K562 (cell line): ENCODE measurements around the gene HADHA. TPM values are rescaled to one million over a fixed set of nuclear protein-coding genes. Genes with fewer than 3 reads are reported as not detected.
A peak's percentile ranks its signal among the peaks of the same experiment; 100 is the strongest.

Experiments used
- ATAC-seq: fragments of 200-7000 bp; cut with Tn5 transposase; 3 replicates; pipeline ENCODE4 v1.9.1; 2020; ENCODE audit warnings: moderate library complexity
- BruUV-seq: library from RNA; stranded (reverse); fragments of 400-500 nt; replicated peaks from 2 replicates; lab custom pipeline; 2021; lab: Mats Ljungman, UMichigan
- CTCF ChIA-PET: fragments of 300-600 bp; formaldehyde crosslinking; extraction: SDS; loops from one replicate; lab custom pipeline; 2021; ENCODE audit warnings: low intra/inter-chr PET ratio; lab: Yijun Ruan, JAX
- POLR2A ChIA-PET: fragments of 300-600, 350-650 bp; sonication (Branson Sonifier 250); formaldehyde crosslinking; extraction: SDS; loops from one replicate; lab custom pipeline; 2021; ENCODE audit warnings: antibody characterized with exemption, inconsistent platforms; lab: Yijun Ruan, JAX
- DNase-seq, 4 experiments: peaks; one replicate each; pipeline versions ENCODE4 v3.0.0 to v3.0.0-alpha.2; 2011 to 2018; ENCODE audit warnings: low spot score in 3 of 4, mixed read lengths in 3 of 4; ENCODE audit errors: extremely low read depth in 1 of 4
- FAIRE-seq: peaks from 2 replicates; lab custom pipeline; 2011; peaks lifted over from hg19 to GRCh38; lab: Jason Lieb, UNC
- H2AFZ ChIP-seq: 2 replicates; pipeline ENCODE4 v1.6.0; 2011; ENCODE audit warnings: low read depth, low read length, control low read depth, inconsistent platforms
- H3K27ac ChIP-seq: fragments of 200-600 bp; 3 replicates; pipeline ENCODE4 v1.8.0; 2011; ENCODE audit warnings: low read depth, mild to moderate bottlenecking, control low read depth, inconsistent platforms, low read length, moderate library complexity, mixed read lengths; ENCODE audit errors: extremely low read depth
- H3K27me3 ChIP-seq, 2 experiments: fragments of 300-600 bp in 1 of 2; 2 replicates in 1 of 2; 3 replicates in 1 of 2; pipeline versions ENCODE4 v1.6.0 to v1.8.0; 2011; ENCODE audit warnings: inconsistent platforms in 2 of 2, low read length in 2 of 2, mild to moderate bottlenecking in 1 of 2, mixed read lengths in 1 of 2, moderate library complexity in 1 of 2; ENCODE audit not compliant: control insufficient read depth in 2 of 2, insufficient read depth in 2 of 2
- H3K36me3 ChIP-seq: fragments of 300-600 bp; 3 replicates; pipeline ENCODE4 v1.8.0; 2011; ENCODE audit warnings: mild to moderate bottlenecking, low read length, inconsistent platforms; ENCODE audit not compliant: control insufficient read depth, insufficient read depth
- H3K4me1 ChIP-seq, 2 experiments: fragments of 200-600 bp in 1 of 2; replicated peaks in 1 of 2; 2 replicates in 1 of 2; 3 replicates in 1 of 2; pipeline versions ENCODE4 v1.5.1 to v1.8.0; 2011; ENCODE audit warnings: inconsistent platforms in 2 of 2, low read length in 2 of 2, mild to moderate bottlenecking in 1 of 2, mixed read lengths in 1 of 2, moderate library complexity in 1 of 2; ENCODE audit not compliant: control insufficient read depth in 2 of 2, insufficient read depth in 2 of 2
- H3K4me2 ChIP-seq: 2 replicates; pipeline ENCODE4 v1.6.1; 2011; ENCODE audit warnings: low read length, control low read depth, inconsistent platforms, mixed read lengths; ENCODE audit not compliant: insufficient read depth
- H3K4me3 ChIP-seq: fragments of 200-600 bp; sonication (generic), shearing (Covaris generic); 2 replicates; pipeline ENCODE4 v1.5.1; 2016; ENCODE audit warnings: control low read depth, inconsistent platforms
- H3K79me2 ChIP-seq: fragments of 200-600 bp; 3 replicates; pipeline ENCODE4 v1.8.0; 2011; ENCODE audit warnings: low read length, inconsistent platforms; ENCODE audit not compliant: control insufficient read depth, insufficient read depth
- H3K9ac ChIP-seq, 2 experiments: 2 replicates each; pipeline versions ENCODE4 v1.6.0 to v1.6.1; 2011; ENCODE audit warnings: low read depth in 2 of 2, low read length in 2 of 2, control low read depth in 1 of 2, inconsistent platforms in 1 of 2, mild to moderate bottlenecking in 1 of 2, mixed read lengths in 1 of 2; ENCODE audit not compliant: insufficient read depth in 1 of 2
- H3K9me1 ChIP-seq: one replicate; pipeline ENCODE4 v1.6.0; 2011; ENCODE audit warnings: inconsistent platforms, mild to moderate bottlenecking, low read length, moderate library complexity; ENCODE audit not compliant: control insufficient read depth, insufficient read depth
- H3K9me3 ChIP-seq: replicated peaks from 2 replicates; pipeline ENCODE4 v1.5.1; 2011; ENCODE audit warnings: low read depth, low read length, inconsistent platforms; ENCODE audit not compliant: control insufficient read depth, insufficient read depth
- H4K20me1 ChIP-seq: replicated peaks from 2 replicates; pipeline ENCODE4 v1.6.1; 2011; ENCODE audit warnings: low read length, inconsistent platforms, mixed read lengths; ENCODE audit not compliant: control insufficient read depth, insufficient read depth
- ARNT ChIP-seq, 2 experiments: fragments of 450-650 bp; IDR thresholded peaks; 2 replicates each; pipeline ENCODE4 v1.6.1; 2016; ENCODE audit warnings: mild to moderate bottlenecking in 1 of 2
- ESRRA ChIP-seq: fragments of 450-650 bp; IDR thresholded peaks from 2 replicates; pipeline ENCODE4 v1.6.1; 2014; ENCODE audit warnings: low read depth, mild to moderate bottlenecking, moderate library complexity, borderline replicate concordance
- FOXK2 ChIP-seq, 2 experiments: fragments of 450-650 bp; IDR thresholded peaks in 1 of 2; conservative IDR thresholded peaks in 1 of 2; 2 replicates each; pipeline ENCODE4 v1.6.1; 2016; ENCODE audit warnings: low read depth in 2 of 2, mild to moderate bottlenecking in 1 of 2
- RFX7 ChIP-seq: fragments of 250-450 bp; sonication (Bioruptor Pico); IDR thresholded peaks from 2 replicates; pipeline ENCODE4 v1.5.1; 2021; ENCODE audit warnings: mild to moderate bottlenecking
- SPI1 ChIP-seq: IDR thresholded peaks from 2 replicates; pipeline ENCODE4 v1.6.1; 2011; ENCODE audit warnings: low read depth, low read length, control low read depth, borderline replicate concordance
- WGBS: fragments of 100-300 bp; shearing (Covaris generic); methylation state at CpG from one replicate; pipeline ENCODE4 v1.1.6; 2016; ENCODE audit warnings: low coverage, mixed read lengths; ENCODE audit not compliant: insufficient coverage; ENCODE audit errors: missing lambda C conversion rate; 5-methylcytosine and 5-hydroxymethylcytosine counted together
- in situ Hi-C: fragments of 300-500 bp; cut with MboI; formaldehyde crosslinking; loops from 4 replicates; pipeline ENCODE4 v1.15.0; 2018; ENCODE audit warnings: inconsistent platforms, mixed read lengths
- intact Hi-C: fragments of 100-400 bp; cut with micrococcal nuclease; formaldehyde crosslinking; loops from 2 replicates; pipeline ENCODE4 v1.14.2; 2022
- polyA plus RNA-seq, 8 experiments: library from polyadenylated mRNA; depleted of rRNA in 4 of 8; stranded (reverse) in 5 of 8; unstranded in 3 of 8; fragments of >200 nt; fragmentation: Nextera tagmentation in 2 of 8; fragmentation: Illumina TruSeq in 1 of 8; extraction: Ambion mirVana in 2 of 8; extraction: Trizol in 1 of 8; gene quantifications; 2 replicates each; pipeline versions ENCODE4 v1.2.1 to v1.2.3, GENCODE V29; 2011 to 2014; ENCODE audit warnings: inconsistent platforms in 1 of 8, missing spikeins in 1 of 8
- total RNA-seq, 7 experiments: library from RNA; depleted of rRNA in 6 of 7; stranded (reverse); fragments of >200 nt in 6 of 7; fragmentation: Illumina TruSeq in 2 of 7; extraction: Trizol in 2 of 7; gene quantifications; 2 replicates each; pipeline versions ENCODE4 v1.2.1 to v1.2.3, GENCODE V29; 2011 to 2021; ENCODE audit warnings: low replicate concordance in 1 of 7

The HADHA gene
- total and polyA plus RNA-seq, 9 of the 15 experiments (the other 6 are each of a cell fraction or from before 2014, with no cell fraction given): 145 to 326 (median 202) TPM

DNA sequence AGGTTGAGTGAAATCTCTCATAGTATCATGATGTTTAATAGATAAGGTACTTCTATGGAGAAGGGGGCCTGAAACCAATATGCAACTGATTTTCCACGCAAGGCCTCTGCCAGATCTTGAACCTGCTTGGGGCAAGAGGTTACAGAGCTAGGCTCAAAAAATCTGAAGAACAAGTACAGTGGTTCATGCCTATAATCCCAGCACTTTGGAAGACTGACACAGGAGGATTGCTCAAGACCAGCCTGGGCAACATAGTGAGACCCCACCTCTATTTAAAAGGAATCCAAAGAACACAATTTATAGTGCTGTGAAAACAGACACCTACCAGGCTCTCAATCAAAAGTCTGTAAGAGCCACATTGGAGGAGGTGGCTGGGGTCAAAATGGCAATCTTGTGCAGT is 28.6 kb downstream of the HADHA start:
- Histone ChIP-seq H3K4me2 (no peak overlapping the region), H3K4me1 (no peaks in the 10 kb centered on the region), H3K9me1 (no peaks in the 10 kb centered on the region)
- CTCF ChIA-PET: no interaction called here
- TF ChIP-seq FOXK2 (conservative IDR thresholded peaks at IDR 0.05 in 1 of 2, IDR thresholded peaks at IDR 0.05 in 1 of 2; ENCODE audit: low read depth in 2 of 2) (no peak), RFX7 (CRISPR knock-in tag) (no peak), ESRRA (no peak)
- TF ChIP-seq, all 486 proteins: peak for 0
- Histone ChIP-seq H3K4me3 (no peak overlapping the region), H3K9me3 (no peaks in the 10 kb centered on the region), H3K9ac (no peak overlapping the region), H3K27ac (no peak overlapping the region), H3K36me3 (peaks cover 90% of the 10 kb centered on the region), H4K20me1 (no peaks in the 10 kb centered on the region), H3K27me3 (no peaks in the 10 kb centered on the region), H3K79me2 (no peaks in the 10 kb centered on the region), H2AFZ (no peak overlapping the region)
- WGBS: 82% methylated on average over 1 of the region's 1 CpG
- no TSS peak for BruUV-seq
- in situ Hi-C loops: no loop called here
- ATAC-seq (no peak), FAIRE-seq (no peak), DNase-seq (no peak)
- intact Hi-C loops: no loop called here
- POLR2A ChIA-PET: interaction anchor here (0.9 kb wide), 1 partner anchor 13 kb away, joined by 3 read pairs; no protein-coding TSS in a partner anchor

DNA sequence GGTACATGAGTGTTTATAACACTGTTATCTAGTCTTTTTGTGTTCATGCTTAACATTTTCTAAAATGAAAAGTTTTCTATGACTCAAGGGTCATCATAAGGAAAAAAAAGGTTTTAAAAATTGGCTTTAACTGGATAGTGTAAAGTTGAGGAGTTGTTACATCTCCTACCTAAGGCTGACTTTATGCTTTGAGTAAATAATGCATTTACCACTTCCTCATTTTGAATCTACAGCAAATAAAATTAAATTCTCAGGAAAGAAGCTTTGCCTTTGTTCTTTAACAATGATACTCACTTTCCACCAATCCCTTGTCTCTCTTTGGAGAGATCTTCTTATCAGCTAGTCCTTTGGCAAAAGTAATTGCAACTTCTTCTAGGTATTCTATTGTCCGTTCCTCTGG is 29.7 kb downstream of the HADHA start:
- Histone ChIP-seq H2AFZ (no peak overlapping the region), H3K27me3 (no peaks in the 10 kb centered on the region), H3K4me1 (no peaks in the 10 kb centered on the region), H3K9ac (no peak overlapping the region), H3K9me3 (no peaks in the 10 kb centered on the region), H3K27ac (no peak overlapping the region), H3K4me2 (no peak overlapping the region), H4K20me1 (no peaks in the 10 kb centered on the region), H3K4me3 (no peak overlapping the region), H3K9me1 (no peaks in the 10 kb centered on the region), H3K79me2 (no peaks in the 10 kb centered on the region), H3K36me3 (peaks cover 90% of the 10 kb centered on the region)
- DNase-seq: no peak
- ChIA-PET POLR2A (interaction anchor here (0.7 to 2.7 kb wide), 3 partner anchors 22 to 30 kb away, joined by 3 to 7 read pairs (median 4); partner anchors contain the start of genes HADHA and HADHB), CTCF (no interaction called here)
- no peak for ATAC-seq
- peak; percentile 77 for TF ChIP-seq SPI1
- TF ChIP-seq ARNT (IDR thresholded peaks at IDR 0.05): no peak
- FAIRE-seq: no peak
- in situ Hi-C loops (no loop called here), intact Hi-C loops (no loop called here)
- no TSS peak for BruUV-seq
- WGBS: 100% methylated on average over 1 of the region's 1 CpG
